Measurements from ENCODE around the gene PRODH2. TPM values are rescaled to one million over a fixed set of nuclear protein-coding genes. Genes with fewer than 3 reads are reported as not detected.
A peak's percentile ranks its signal among the peaks of the same experiment; 100 is the strongest.

PRODH2 gene
- total RNA-seq, 1 experiment from 2014 or later: not detected

GRCh38 chr19:35788205-35788960 lies 24.3 kb downstream of the PRODH2 start:
- in situ Hi-C loops (cut with HindIII; ENCODE audit: low pct_unique_long_range_greater_than_20kb, low sequenced_read_pairs): no loop called here
- no peak for DNase-seq (ENCODE audit: low read depth, low spot score)

DNA sequence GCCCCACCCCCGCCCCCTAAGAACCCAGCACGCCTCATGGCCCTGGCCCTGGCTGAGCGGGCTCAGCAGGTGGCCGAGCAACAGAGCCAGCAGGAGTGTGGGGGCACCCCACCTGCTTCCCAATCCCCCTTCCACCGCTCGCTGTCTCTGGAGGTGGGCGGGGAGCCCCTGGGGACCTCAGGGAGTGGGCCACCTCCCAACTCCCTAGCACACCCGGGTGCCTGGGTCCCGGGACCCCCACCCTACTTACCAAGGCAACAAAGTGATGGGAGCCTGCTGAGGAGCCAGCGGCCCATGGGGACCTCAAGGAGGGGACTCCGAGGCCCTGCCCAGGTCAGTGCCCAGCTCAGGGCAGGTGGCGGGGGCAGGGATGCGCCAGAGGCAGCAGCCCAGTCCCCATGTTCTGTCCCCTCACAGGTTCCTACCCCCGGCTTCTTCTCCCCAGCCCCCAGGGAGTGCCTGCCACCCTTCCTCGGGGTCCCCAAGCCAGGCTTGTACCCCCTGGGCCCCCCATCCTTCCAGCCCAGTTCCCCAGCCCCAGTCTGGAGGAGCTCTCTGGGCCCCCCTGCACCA lies 25.3 kb downstream of the PRODH2 start:
- in situ Hi-C loops (cut with HindIII; ENCODE audit: low pct_unique_long_range_greater_than_20kb, low sequenced_read_pairs): no loop called here
- DNase-seq (ENCODE audit: low read depth, low spot score): no peak

GRCh38 chr19:35786299-35787160 lies 26.1 kb downstream of the PRODH2 start:
- in situ Hi-C loops (cut with HindIII; ENCODE audit: low pct_unique_long_range_greater_than_20kb, low sequenced_read_pairs): no loop called here
- DNase-seq (ENCODE audit: low read depth, low spot score): no peak

GRCh38 chr19:35785339-35785627 lies 27.4 kb downstream of the PRODH2 start:
- in situ Hi-C loops (cut with HindIII; ENCODE audit: low pct_unique_long_range_greater_than_20kb, low sequenced_read_pairs): no loop called here
- no peak for DNase-seq (ENCODE audit: low read depth, low spot score)

- no peak for DNase-seq (ENCODE audit: low read depth, low spot score)
- in situ Hi-C loops (cut with HindIII; ENCODE audit: low pct_unique_long_range_greater_than_20kb, low sequenced_read_pairs): no loop called here
Measured at GRCh38 chr19:35784503-35785338, 27.9 kb downstream of the PRODH2 start.

DNA sequence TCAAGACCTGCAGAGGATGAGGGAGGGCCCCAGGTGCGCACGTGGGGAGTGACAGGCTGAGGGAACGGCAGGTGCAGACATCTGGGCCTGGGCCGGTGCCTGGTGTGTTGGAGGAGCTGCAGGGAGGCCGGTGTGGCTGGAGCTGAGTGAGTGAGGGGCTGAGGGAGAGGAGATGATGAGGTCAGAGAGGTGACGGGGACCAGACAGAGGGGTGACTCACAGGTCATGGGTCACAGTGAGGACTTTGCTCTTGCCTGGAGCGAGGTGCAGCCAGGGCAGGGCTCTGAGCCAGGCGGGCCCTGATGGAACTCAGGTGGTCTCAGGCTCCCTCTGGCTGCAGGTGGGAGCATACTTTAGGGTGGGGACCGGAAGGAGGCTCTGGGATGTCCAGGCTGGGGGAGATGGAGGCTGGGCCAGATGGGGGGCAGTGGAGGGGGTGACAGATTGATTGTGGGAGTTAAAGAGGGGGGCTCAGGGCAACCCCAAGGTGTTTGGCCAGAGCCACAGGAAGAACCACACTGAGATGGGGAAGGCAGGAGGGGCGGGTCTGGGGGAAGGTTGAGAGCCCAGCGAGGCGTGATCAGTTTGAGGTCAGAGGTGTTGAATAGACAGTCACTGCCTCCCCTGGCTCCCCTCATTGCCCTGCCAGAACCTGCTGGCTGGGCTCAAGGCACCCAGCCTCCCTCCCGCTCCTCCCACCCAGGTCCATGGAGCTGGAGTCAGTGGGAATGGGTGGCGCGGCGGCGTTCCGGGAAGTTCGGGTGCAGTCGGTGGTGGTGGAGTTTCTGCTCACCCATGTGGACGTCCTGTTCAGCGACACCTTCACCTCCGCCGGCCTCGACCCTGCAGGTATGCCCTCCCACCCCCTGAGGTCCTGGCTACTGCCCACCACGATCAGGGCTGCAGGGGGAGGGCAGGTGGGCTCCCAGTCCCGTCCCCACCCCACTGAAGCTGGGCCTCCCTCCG lies 28.9 kb downstream of the PRODH2 start:
- no peak for DNase-seq (ENCODE audit: low read depth, low spot score)
- in situ Hi-C loops (cut with HindIII; ENCODE audit: low pct_unique_long_range_greater_than_20kb, low sequenced_read_pairs): no loop called here

DNA sequence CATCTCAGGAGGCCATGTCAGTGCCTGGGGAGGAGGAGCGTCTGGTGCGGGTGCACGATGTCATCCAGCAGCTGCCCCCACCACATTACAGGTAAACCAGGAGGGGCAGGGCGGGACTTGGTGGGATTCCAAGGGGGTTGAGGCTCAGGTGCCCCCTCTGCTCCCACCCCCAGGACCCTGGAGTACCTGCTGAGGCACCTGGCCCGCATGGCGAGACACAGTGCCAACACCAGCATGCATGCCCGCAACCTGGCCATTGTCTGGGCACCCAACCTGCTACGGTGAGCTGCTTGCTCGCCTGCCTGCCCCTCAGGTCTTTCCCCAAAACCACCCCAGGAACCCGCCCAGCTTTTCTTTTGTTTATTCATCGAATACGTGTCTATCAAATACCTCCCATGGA lies 30.1 kb downstream of the PRODH2 start:
- no peak for DNase-seq (ENCODE audit: low read depth, low spot score)

DNA sequence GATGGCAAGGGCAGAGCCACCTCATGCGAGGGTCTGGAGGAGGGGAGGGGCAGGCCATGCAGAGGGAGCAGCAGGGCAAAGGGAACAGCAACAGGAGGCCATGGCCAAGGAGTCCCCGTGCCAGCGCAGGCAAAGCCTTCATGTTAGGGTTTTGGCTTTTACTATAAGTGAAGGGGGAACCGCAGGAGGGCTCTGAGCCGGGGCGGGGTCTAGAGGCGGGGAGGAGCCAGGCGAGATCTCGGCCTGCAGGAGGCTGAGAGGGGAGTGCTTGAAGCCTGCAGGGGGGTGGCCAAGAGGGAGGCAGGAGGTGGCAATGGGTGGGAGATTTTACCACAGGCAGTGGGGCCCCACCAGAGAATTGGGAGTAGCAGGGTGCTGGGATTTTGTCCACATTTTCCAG lies 31.0 kb downstream of the PRODH2 start:
- DNase-seq (ENCODE audit: low read depth, low spot score): no peak
- in situ Hi-C loops (cut with HindIII; ENCODE audit: low pct_unique_long_range_greater_than_20kb, low sequenced_read_pairs): no loop called here

More for the DNA sequence above, 30.1 kb downstream of the PRODH2 start:
- in situ Hi-C loops (cut with HindIII; ENCODE audit: low pct_unique_long_range_greater_than_20kb, low sequenced_read_pairs): no loop called here

- no peak for DNase-seq (ENCODE audit: low read depth, low spot score)
- in situ Hi-C loops (cut with HindIII; ENCODE audit: low pct_unique_long_range_greater_than_20kb, low sequenced_read_pairs): no loop called here
Measured at GRCh38 chr19:35780717-35781116, 31.9 kb downstream of the PRODH2 start.

DNA sequence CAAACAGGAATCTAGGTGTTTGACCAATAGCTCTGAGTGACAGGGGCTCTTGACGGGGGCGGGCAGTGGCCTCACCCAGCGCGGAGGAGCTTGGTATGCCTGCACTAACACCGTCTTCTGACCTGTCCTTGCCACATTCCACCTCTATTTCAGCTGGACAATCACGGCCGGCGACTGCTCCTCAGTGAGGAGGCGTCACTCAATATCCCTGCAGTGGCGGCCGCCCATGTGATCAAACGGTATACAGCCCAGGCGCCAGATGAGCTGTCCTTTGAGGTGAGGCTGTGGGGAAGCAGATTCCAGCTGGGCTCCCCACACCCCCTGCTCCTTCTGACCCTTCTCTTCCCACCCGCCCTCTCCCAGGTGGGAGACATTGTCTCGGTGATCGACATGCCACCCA lies 32.6 kb downstream of the PRODH2 start:
- DNase-seq (ENCODE audit: low read depth, low spot score): no peak
- in situ Hi-C loops (cut with HindIII; ENCODE audit: low pct_unique_long_range_greater_than_20kb, low sequenced_read_pairs): no loop called here

GRCh38 chr19:35779033-35779432 lies 33.6 kb downstream of the PRODH2 start:
- in situ Hi-C loops (cut with HindIII; ENCODE audit: low pct_unique_long_range_greater_than_20kb, low sequenced_read_pairs): no loop called here
- no peak for DNase-seq (ENCODE audit: low read depth, low spot score)

DNA sequence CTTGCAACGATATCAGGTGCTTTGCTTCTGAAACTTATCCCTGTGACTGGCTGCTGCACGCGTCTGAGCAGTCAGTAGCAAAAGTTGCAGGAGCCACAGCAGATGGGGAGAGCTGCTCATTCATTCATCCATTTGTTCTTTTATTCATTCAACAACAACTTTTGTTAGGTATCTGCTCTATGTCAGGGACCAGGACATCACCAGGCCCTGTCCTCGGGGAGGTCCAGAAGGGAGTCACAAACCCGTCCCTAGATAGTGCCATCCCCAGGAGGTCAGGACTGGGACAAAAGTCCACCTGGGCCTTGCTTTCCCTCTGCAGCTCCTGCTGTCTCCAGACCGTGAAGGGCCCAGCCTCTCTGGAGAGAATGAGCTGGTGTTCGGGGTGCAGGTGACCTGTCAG lies 34.7 kb downstream of the PRODH2 start:
- DNase-seq (ENCODE audit: low read depth, low spot score): no peak
- in situ Hi-C loops (cut with HindIII; ENCODE audit: low pct_unique_long_range_greater_than_20kb, low sequenced_read_pairs): no loop called here

GRCh38 chr19:35777086-35777841 lies 35.4 kb downstream of the PRODH2 start:
- DNase-seq (ENCODE audit: low read depth, low spot score): no peak
- in situ Hi-C loops (cut with HindIII; ENCODE audit: low pct_unique_long_range_greater_than_20kb, low sequenced_read_pairs): no loop called here

DNA sequence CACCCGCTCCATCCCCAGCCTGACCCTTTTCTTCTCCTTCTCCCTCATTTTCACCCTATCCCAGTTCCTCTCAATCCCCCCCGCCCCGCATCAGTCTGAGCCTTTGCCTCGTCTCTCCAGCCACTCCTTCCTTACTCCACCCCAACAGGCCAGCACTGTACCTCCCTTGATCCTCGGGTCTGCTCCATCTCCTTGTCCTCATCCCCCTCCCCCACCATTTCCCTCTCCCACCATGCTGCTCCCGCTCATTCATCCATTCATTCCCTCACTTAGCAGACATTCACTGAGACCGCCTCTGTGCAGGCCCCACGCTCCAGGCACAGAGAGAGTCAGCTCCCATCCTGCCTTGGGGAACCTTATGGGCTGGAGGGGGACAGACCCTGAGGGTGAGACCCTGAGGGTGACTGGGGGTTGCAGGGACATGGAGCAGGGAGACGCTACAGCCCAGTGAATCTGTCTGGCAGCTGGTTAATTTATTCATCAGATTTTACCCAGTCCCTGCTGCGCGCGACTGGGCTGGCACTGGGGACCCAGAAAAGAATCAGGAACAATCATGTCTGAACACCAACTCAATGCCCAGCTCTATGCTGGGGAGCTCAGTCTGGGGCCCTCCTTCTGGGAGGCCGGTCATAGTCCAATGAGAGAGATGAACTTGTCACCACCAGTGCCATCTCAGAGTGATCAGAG lies 36.4 kb downstream of the PRODH2 start:
- in situ Hi-C loops (cut with HindIII; ENCODE audit: low pct_unique_long_range_greater_than_20kb, low sequenced_read_pairs): no loop called here
- DNase-seq (ENCODE audit: low read depth, low spot score): no peak

- in situ Hi-C loops (cut with HindIII; ENCODE audit: low pct_unique_long_range_greater_than_20kb, low sequenced_read_pairs): no loop called here
- DNase-seq (ENCODE audit: low read depth, low spot score): peak; percentile 97
Measured at GRCh38 chr19:35775298-35776101, 37.1 kb downstream of the PRODH2 start, which contains the start of gene ARHGAP33. TSS of gene ARHGAP33 (plus strand) at chr19:35775564. CDS start at chr19:35775659, 95 bp downstream.

Measured in SK-MEL-5 (cell line).